ENCODE data around the gene LAMA2. TPM values are rescaled to one million over a fixed set of nuclear protein-coding genes. Genes with fewer than 3 reads are reported as not detected.

LAMA2 gene
- total RNA-seq, 1 experiment from 2014 or later, result 2.2 TPM

GRCh38 chr6:128874863-128875262 is 8.1 kb upstream of the LAMA2 start:
- CTCF ChIA-PET, result no interaction called here
- Mint-ChIP-seq H3K36me3 (ENCODE audit: insufficient read depth, unreplicated experiment) (no peaks in the 10 kb centered on the region), H3K27ac (ENCODE audit: low read depth, unreplicated experiment) (no peak overlapping the region), H3K4me3 (ENCODE audit: unreplicated experiment) (no peak overlapping the region), H3K4me1 (ENCODE audit: insufficient read depth, unreplicated experiment) (no peaks in the 10 kb centered on the region), H3K9me3 (ENCODE audit: unreplicated experiment) (no peaks in the 10 kb centered on the region), H3K27me3 (ENCODE audit: insufficient read depth, unreplicated experiment) (peaks cover 50% of the 10 kb centered on the region)
- DNase-seq (ENCODE audit: unreplicated experiment), result no peak
- no peak for TF ChIP-seq CTCF (IDR thresholded peaks at IDR 0.05; ENCODE audit: unreplicated experiment)
- BruUV-seq (replicated peaks), result no TSS peak
- intact Hi-C loops (cut with micrococcal nuclease), result no loop called here
- POLR2A ChIA-PET, result interaction anchor here (0.5 kb wide), 1 partner anchor 549 kb away, joined by 3 read pairs; no protein-coding TSS in a partner anchor

GRCh38 chr6:128882560-128882959 is 378 bp upstream of the LAMA2 start:
- H3K27ac Mint-ChIP-seq (ENCODE audit: low read depth, unreplicated experiment), result no peak overlapping the region

GRCh38 chr6:128883906-128884305 is 968 bp downstream of the LAMA2 start:
- no peak for TF ChIP-seq CTCF (IDR thresholded peaks at IDR 0.05; ENCODE audit: unreplicated experiment)
- Mint-ChIP-seq H3K27me3 (ENCODE audit: insufficient read depth, unreplicated experiment) (peaks cover 70% of the 10 kb centered on the region), H3K4me3 (ENCODE audit: unreplicated experiment) (no peak overlapping the region), H3K4me1 (ENCODE audit: insufficient read depth, unreplicated experiment) (no peaks in the 10 kb centered on the region), H3K27ac (ENCODE audit: low read depth, unreplicated experiment) (no peak overlapping the region), H3K9me3 (ENCODE audit: unreplicated experiment) (no peaks in the 10 kb centered on the region), H3K36me3 (ENCODE audit: insufficient read depth, unreplicated experiment) (no peaks in the 10 kb centered on the region)
- no TSS peak for BruUV-seq (replicated peaks)
- intact Hi-C loops (cut with micrococcal nuclease), result no loop called here
- CTCF ChIA-PET, result no interaction called here
- no peak for DNase-seq (ENCODE audit: unreplicated experiment)
- POLR2A ChIA-PET, result no interaction called here

More at GRCh38 chr6:128882560-128882959, 378 bp upstream of the LAMA2 start:
- BruUV-seq (replicated peaks), result no TSS peak
- POLR2A ChIA-PET, result no interaction called here
- Mint-ChIP-seq H3K9me3 (ENCODE audit: unreplicated experiment) (no peaks in the 10 kb centered on the region), H3K4me1 (ENCODE audit: insufficient read depth, unreplicated experiment) (no peaks in the 10 kb centered on the region), H3K27me3 (ENCODE audit: insufficient read depth, unreplicated experiment) (peaks cover 66% of the 10 kb centered on the region), H3K36me3 (ENCODE audit: insufficient read depth, unreplicated experiment) (no peaks in the 10 kb centered on the region), H3K4me3 (ENCODE audit: unreplicated experiment) (no peak overlapping the region)
- TF ChIP-seq CTCF (IDR thresholded peaks at IDR 0.05; ENCODE audit: unreplicated experiment), result no peak
- DNase-seq (ENCODE audit: unreplicated experiment), result no peak
- CTCF ChIA-PET, result no interaction called here
- intact Hi-C loops (cut with micrococcal nuclease), result no loop called here

- POLR2A ChIA-PET, result no interaction called here
- TF ChIP-seq CTCF (IDR thresholded peaks at IDR 0.05; ENCODE audit: unreplicated experiment), result no peak
- CTCF ChIA-PET, result no interaction called here
- no peak overlapping the region for H3K4me3 Mint-ChIP-seq (ENCODE audit: unreplicated experiment)
- no peaks in the 10 kb centered on the region for H3K9me3 Mint-ChIP-seq (ENCODE audit: unreplicated experiment)
- H3K36me3 Mint-ChIP-seq (ENCODE audit: insufficient read depth, unreplicated experiment), result no peaks in the 10 kb centered on the region
- H3K27me3 Mint-ChIP-seq (ENCODE audit: insufficient read depth, unreplicated experiment), result peaks cover 81% of the 10 kb centered on the region
- BruUV-seq (replicated peaks), result no TSS peak
- DNase-seq (ENCODE audit: unreplicated experiment), result no peak
- intact Hi-C loops (cut with micrococcal nuclease), result no loop called here
- no peaks in the 10 kb centered on the region for H3K4me1 Mint-ChIP-seq (ENCODE audit: insufficient read depth, unreplicated experiment)
- H3K27ac Mint-ChIP-seq (ENCODE audit: low read depth, unreplicated experiment), result no peak overlapping the region
Observed at GRCh38 chr6:128885381-128885780, 2.4 kb downstream of the LAMA2 start.
